Activated T-cell treated with anti-CD3 and anti-CD28 coated beads for 48 hours (primary cell): ENCODE measurements around the gene NOP56.
"Not testable (repeated sequence)": the region's sequence is repeated elsewhere in the genome, so short reads cannot be mapped to it uniquely, and the experiment has no call there.

Experiments
- DNase-seq: peaks from one replicate; pipeline ENCODE4 v3.0.0-alpha.2; 2020; ENCODE audit warnings: low read depth

NOP56 gene

GRCh38 chr20:2687514-2687913 is 35.1 kb downstream of the NOP56 start:
- DNase-seq, result no peak

- peak; percentile 71 for DNase-seq
Observed at GRCh38 chr20:2688041-2688591, 35.7 kb downstream of the NOP56 start.

GRCh38 chr20:2690213-2690612 is 37.8 kb downstream of the NOP56 start:
- no peak for DNase-seq

GRCh38 chr20:2690718-2691117 is 38.3 kb downstream of the NOP56 start:
- no peak for DNase-seq

- DNase-seq, result no peak
Observed at GRCh38 chr20:2691127-2691526, 38.7 kb downstream of the NOP56 start.

- DNase-seq, result no peak
Observed at GRCh38 chr20:2691663-2692035, 39.2 kb downstream of the NOP56 start.

GRCh38 chr20:2692036-2692885 is 39.8 kb downstream of the NOP56 start, which contains the start of gene EBF4:
TSS of gene EBF4 (plus strand) at chr20:2692780. CDS start at chr20:2693646, 866 bp downstream.
- DNase-seq, result no peak

- no peak for DNase-seq
Observed at GRCh38 chr20:2692886-2693285, 40.5 kb downstream of the NOP56 start.

- peak; percentile 39 for DNase-seq
Observed at GRCh38 chr20:2693286-2694007, 41.0 kb downstream of the NOP56 start.

GRCh38 chr20:2694008-2694471 is 41.6 kb downstream of the NOP56 start:
- DNase-seq, result no peak

GRCh38 chr20:2694519-2694918 is 42.1 kb downstream of the NOP56 start:
- DNase-seq, result no peak

- no peak for DNase-seq
Observed at GRCh38 chr20:2695206-2695983, 43.0 kb downstream of the NOP56 start.

GRCh38 chr20:2695984-2696525 is 43.6 kb downstream of the NOP56 start:
- DNase-seq, result not testable (repeated sequence)

GRCh38 chr20:2696646-2697045 is 44.2 kb downstream of the NOP56 start:
- no peak for DNase-seq

- no peak for DNase-seq
Observed at GRCh38 chr20:2697768-2698167, 45.3 kb downstream of the NOP56 start.

GRCh38 chr20:2698186-2698817 is 45.9 kb downstream of the NOP56 start:
- no peak for DNase-seq

- no peak for DNase-seq
Observed at GRCh38 chr20:2698912-2699311, 46.5 kb downstream of the NOP56 start.

- no peak for DNase-seq
Observed at GRCh38 chr20:2699775-2700413, 47.5 kb downstream of the NOP56 start.

GRCh38 chr20:2700913-2701620 is 48.6 kb downstream of the NOP56 start:
- DNase-seq, result no peak

- no peak for DNase-seq
Observed at GRCh38 chr20:2701671-2702081, 49.2 kb downstream of the NOP56 start.
